Measurements from ENCODE around the gene BCAR1.

DNA sequence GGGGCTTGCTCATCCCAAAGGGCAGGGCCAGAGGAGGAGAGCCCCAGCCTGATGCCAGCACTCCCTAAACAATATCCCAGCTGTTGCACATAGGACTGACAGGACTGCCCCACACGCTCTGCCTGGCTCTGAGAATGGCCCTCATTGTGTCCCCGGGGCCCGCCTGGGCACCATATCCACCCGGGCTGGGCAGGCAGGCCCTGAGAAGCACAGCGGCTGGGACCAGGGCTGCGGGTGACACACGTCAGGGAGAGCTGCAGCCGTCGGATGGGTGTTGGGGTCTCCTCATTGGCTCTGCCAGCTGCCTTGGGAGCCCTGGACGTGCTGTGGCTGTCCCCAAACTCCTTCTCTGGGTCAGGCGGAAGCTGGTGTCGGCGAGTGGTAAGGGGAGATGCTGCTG is 4.2 kb downstream of the BCAR1 start:
- TF ChIP-seq CTCF (IDR thresholded peaks at IDR 0.05), result no peak
- TF ChIP-seq, protein P1, sequence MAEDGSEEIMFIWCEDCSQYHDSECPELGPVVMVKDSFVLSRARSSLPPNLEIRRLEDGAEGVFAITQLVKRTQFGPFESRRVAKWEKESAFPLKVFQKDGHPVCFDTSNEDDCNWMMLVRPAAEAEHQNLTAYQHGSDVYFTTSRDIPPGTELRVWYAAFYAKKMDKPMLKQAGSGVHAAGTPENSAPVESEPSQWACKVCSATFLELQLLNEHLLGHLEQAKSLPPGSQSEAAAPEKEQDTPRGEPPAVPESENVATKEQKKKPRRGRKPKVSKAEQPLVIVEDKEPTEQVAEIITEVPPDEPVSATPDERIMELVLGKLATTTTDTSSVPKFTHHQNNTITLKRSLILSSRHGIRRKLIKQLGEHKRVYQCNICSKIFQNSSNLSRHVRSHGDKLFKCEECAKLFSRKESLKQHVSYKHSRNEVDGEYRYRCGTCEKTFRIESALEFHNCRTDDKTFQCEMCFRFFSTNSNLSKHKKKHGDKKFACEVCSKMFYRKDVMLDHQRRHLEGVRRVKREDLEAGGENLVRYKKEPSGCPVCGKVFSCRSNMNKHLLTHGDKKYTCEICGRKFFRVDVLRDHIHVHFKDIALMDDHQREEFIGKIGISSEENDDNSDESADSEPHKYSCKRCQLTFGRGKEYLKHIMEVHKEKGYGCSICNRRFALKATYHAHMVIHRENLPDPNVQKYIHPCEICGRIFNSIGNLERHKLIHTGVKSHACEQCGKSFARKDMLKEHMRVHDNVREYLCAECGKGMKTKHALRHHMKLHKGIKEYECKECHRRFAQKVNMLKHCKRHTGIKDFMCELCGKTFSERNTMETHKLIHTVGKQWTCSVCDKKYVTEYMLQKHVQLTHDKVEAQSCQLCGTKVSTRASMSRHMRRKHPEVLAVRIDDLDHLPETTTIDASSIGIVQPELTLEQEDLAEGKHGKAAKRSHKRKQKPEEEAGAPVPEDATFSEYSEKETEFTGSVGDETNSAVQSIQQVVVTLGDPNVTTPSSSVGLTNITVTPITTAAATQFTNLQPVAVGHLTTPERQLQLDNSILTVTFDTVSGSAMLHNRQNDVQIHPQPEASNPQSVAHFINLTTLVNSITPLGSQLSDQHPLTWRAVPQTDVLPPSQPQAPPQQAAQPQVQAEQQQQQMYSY (CRISPR knock-in tag; IDR thresholded peaks at IDR 0.05), result no peak
- no peak for TF ChIP-seq ZBTB21 (CRISPR knock-in tag; IDR thresholded peaks at IDR 0.05; ENCODE audit: borderline replicate concordance)
- TF ChIP-seq USF2 (CRISPR knock-in tag; IDR thresholded peaks at IDR 0.05), result no peak
- no peak for TF ChIP-seq USF1 (CRISPR knock-in tag; IDR thresholded peaks at IDR 0.05)

Data from WTC11 (cell line).